Peyer's patch (tissue), 4 donors: Measurements from ENCODE around the gene GPR21. TPM values are rescaled to one million over a fixed set of nuclear protein-coding genes. Genes with fewer than 3 reads are reported as not detected.

ENCODE experiments used
- DNase-seq, 3 donors: peaks; one replicate each; pipeline ENCODE4 v3.0.0-alpha.2; 2017 to 2019
- H3K27ac ChIP-seq, 4 donors: fragments of 200-600 bp; sonication (generic); one replicate each; pipeline ENCODE4 v1.5.1; 2016 to 2019
- H3K27me3 ChIP-seq, 2 donors: fragments of 200-600 bp; sonication (generic); one replicate each; pipeline ENCODE4 v1.5.1; 2019
- H3K36me3 ChIP-seq, 3 donors: fragments of 200-600 bp; sonication (generic); one replicate each; pipeline ENCODE4 v1.5.1; 2016 to 2019
- H3K4me1 ChIP-seq, 4 donors: fragments of 200-600 bp; sonication (generic); one replicate each; pipeline ENCODE4 v1.5.1; 2016 to 2019
- H3K4me3 ChIP-seq, 4 donors: fragments of 200-600 bp; sonication (generic); 1 replicate in 3 of 4; 2 replicates in 1 of 4; pipeline ENCODE4 v1.5.1; 2016 to 2019; ENCODE audit warnings: mild to moderate bottlenecking in 1 of 4
- H3K9me3 ChIP-seq, 4 donors: fragments of 200-600 bp; sonication (generic); one replicate each; pipeline ENCODE4 v1.5.1; 2016 to 2019; ENCODE audit warnings: mild to moderate bottlenecking in 1 of 4
- CTCF ChIP-seq, 6 experiments: fragments of 450-650 bp in 4 of 6; fragments of 200-600 bp in 2 of 6; sonication (generic) in 1 of 6; IDR thresholded peaks; one replicate each; pipeline ENCODE4 v1.5.1; 2017 to 2019; ENCODE audit warnings: antibody characterized with exemption in 6 of 6, mild to moderate bottlenecking in 3 of 6, moderate library complexity in 1 of 6
- POLR2A ChIP-seq, 2 donors: fragments of 450-650 bp; IDR thresholded peaks; one replicate each; pipeline ENCODE4 v1.5.1; 2017; ENCODE audit warnings: antibody characterized with exemption in 2 of 2, mild to moderate bottlenecking in 2 of 2, moderate library complexity in 2 of 2
- total RNA-seq, 4 donors: library from RNA; depleted of rRNA; stranded (reverse); fragments of >200 nt; gene quantifications; one replicate each; pipeline ENCODE4 v1.1.0, GENCODE V29; 2016

Gene GPR21
- total RNA-seq, 4 donors from 2014 or later: 1.9 to 2.5 (median 1.9) TPM; not detected in 1

GRCh38 chr9:123005964-123006363 lies 27.5 kb upstream of the GPR21 start:
- Histone ChIP-seq H3K27ac (no peak overlapping the region), H3K36me3 (peaks cover 0 to 19% (median 0%) of the 10 kb centered on the region in 3 donors), H3K27me3 (no peaks in the 10 kb centered on the region), H3K9me3 (no peaks in the 10 kb centered on the region), H3K4me1 (no peaks in the 10 kb centered on the region), H3K4me3 (no peak overlapping the region)
- TF ChIP-seq CTCF (IDR thresholded peaks at IDR 0.05) (no peak), POLR2A (IDR thresholded peaks at IDR 0.05) (no peak)
- DNase-seq: no peak

GRCh38 chr9:123007269-123007668 lies 26.2 kb upstream of the GPR21 start:
- Histone ChIP-seq H3K27me3 (no peaks in the 10 kb centered on the region), H3K27ac (no peak overlapping the region), H3K4me3 (no peak overlapping the region), H3K4me1 (no peaks in the 10 kb centered on the region), H3K36me3 (peaks cover 0 to 21% (median 0%) of the 10 kb centered on the region in 3 donors), H3K9me3 (no peaks in the 10 kb centered on the region)
- TF ChIP-seq CTCF (IDR thresholded peaks at IDR 0.05): no peak
- TF ChIP-seq POLR2A (IDR thresholded peaks at IDR 0.05): no peak
- DNase-seq: no peak

GRCh38 chr9:123008909-123009308 lies 24.6 kb upstream of the GPR21 start:
- no peak overlapping the region for H3K27ac ChIP-seq
- H3K4me1 ChIP-seq: no peaks in the 10 kb centered on the region
- H3K27me3 ChIP-seq: no peaks in the 10 kb centered on the region
- no peak for TF ChIP-seq CTCF (IDR thresholded peaks at IDR 0.05)
- no peak for TF ChIP-seq POLR2A (IDR thresholded peaks at IDR 0.05)
- no peak for DNase-seq
- peaks cover 0 to 29% (median 0%) of the 10 kb centered on the region in 3 donors for H3K36me3 ChIP-seq
- H3K9me3 ChIP-seq: no peaks in the 10 kb centered on the region
- H3K4me3 ChIP-seq: no peak overlapping the region

GRCh38 chr9:123011380-123011779 lies 22.1 kb upstream of the GPR21 start:
- Histone ChIP-seq H3K4me3 (no peak overlapping the region), H3K9me3 (no peaks in the 10 kb centered on the region), H3K36me3 (peaks cover 0 to 51% (median 0%) of the 10 kb centered on the region in 3 donors), H3K27me3 (no peaks in the 10 kb centered on the region), H3K27ac (no peak overlapping the region), H3K4me1 (no peaks in the 10 kb centered on the region)
- DNase-seq: no peak
- no peak for TF ChIP-seq CTCF (IDR thresholded peaks at IDR 0.05)
- no peak for TF ChIP-seq POLR2A (IDR thresholded peaks at IDR 0.05)

GRCh38 chr9:123011878-123012528 lies 21.5 kb upstream of the GPR21 start:
- Histone ChIP-seq H3K27ac (no peak overlapping the region), H3K4me1 (no peaks in the 10 kb centered on the region), H3K36me3 (peaks cover 0 to 54% (median 0%) of the 10 kb centered on the region in 3 donors), H3K27me3 (no peaks in the 10 kb centered on the region), H3K9me3 (no peaks in the 10 kb centered on the region), H3K4me3 (no peak overlapping the region)
- DNase-seq: no peak
- TF ChIP-seq CTCF (IDR thresholded peaks at IDR 0.05): no peak
- no peak for TF ChIP-seq POLR2A (IDR thresholded peaks at IDR 0.05)
